A673 (cell line): ENCODE measurements around the gene PFKM.

Experiments used
- EZH2 ChIP-seq: fragments of 200-600 bp; sonication (generic); IDR thresholded peaks from 2 replicates; pipeline ENCODE4 v1.6.1; 2017; ENCODE audit warnings: borderline replicate concordance, low read depth, mild to moderate bottlenecking, mixed read lengths, antibody characterized with exemption, low read length; ENCODE audit not compliant: poor library complexity, severe bottlenecking
- TF ChIP-seq, protein P1 (sequence below): fragments of 300-800, 200-600 bp; sonication (generic); conservative IDR thresholded peaks from 2 replicates; pipeline ENCODE4 v1.5.1; 2017; ENCODE audit warnings: low read depth, mild to moderate bottlenecking, antibody characterized with exemption, low read length, moderate library complexity, mixed read lengths

DNA sequence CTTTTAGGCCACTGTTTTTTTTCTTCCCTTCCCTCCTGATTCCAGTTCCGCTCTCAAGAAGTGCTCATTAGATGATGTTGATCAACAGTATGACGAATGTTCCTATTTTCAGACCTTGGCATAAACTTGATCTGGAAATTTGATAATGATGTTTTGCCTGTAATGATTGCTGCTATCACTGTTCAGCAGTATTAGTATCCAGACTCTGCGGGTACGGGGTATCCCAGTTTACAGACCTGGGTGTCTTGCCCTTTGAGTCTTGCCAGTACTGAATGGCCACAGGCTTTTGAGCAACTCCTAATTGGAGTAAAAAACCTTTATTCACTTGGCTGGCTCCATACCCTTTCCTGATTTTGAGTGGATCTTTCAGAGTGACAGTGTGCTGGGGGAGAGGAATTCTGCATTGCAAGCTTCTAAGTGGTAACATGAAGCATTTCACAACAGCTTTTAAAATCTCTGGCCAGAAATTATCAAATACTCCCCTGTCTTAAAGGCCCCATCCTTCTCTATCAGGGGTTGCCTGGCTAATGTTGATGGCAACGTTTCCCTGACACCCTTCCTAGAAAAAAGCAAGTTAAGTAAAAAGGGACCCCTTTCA lies 44.1 kb downstream of the PFKM start:
- TF ChIP-seq, protein P1, sequence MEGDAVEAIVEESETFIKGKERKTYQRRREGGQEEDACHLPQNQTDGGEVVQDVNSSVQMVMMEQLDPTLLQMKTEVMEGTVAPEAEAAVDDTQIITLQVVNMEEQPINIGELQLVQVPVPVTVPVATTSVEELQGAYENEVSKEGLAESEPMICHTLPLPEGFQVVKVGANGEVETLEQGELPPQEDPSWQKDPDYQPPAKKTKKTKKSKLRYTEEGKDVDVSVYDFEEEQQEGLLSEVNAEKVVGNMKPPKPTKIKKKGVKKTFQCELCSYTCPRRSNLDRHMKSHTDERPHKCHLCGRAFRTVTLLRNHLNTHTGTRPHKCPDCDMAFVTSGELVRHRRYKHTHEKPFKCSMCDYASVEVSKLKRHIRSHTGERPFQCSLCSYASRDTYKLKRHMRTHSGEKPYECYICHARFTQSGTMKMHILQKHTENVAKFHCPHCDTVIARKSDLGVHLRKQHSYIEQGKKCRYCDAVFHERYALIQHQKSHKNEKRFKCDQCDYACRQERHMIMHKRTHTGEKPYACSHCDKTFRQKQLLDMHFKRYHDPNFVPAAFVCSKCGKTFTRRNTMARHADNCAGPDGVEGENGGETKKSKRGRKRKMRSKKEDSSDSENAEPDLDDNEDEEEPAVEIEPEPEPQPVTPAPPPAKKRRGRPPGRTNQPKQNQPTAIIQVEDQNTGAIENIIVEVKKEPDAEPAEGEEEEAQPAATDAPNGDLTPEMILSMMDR: no peak
- TF ChIP-seq EZH2: no peak
